Measurements from ENCODE around the gene DYNC1I1. TPM values are rescaled to one million over a fixed set of nuclear protein-coding genes. Genes with fewer than 3 reads are reported as not detected.

DYNC1I1 gene
- total and polyA plus RNA-seq, 4 donors: 0.28 to 0.67 (median 0.39) TPM

GRCh38 chr7:96122746-96123145 is 350.4 kb downstream of the DYNC1I1 start:
- 99% methylated on average over 2 of the region's 2 CpGs for WGBS
- H3K4me3 ChIP-seq (ENCODE audit: low read depth in 1 of 3, low read length in 3 of 3): no peak overlapping the region
- TF ChIP-seq SP1 (IDR thresholded peaks at IDR 0.05): no peak
- no peak for TF ChIP-seq RAD21 (IDR thresholded peaks at IDR 0.05)
- no peak for TF ChIP-seq CTCF (IDR thresholded peaks at IDR 0.05; ENCODE audit: low read depth, low read length, missing input control)
- no peak for TF ChIP-seq JUND (IDR thresholded peaks at IDR 0.05)
- TF ChIP-seq HNF4A (conservative IDR thresholded peaks at IDR 0.05): no peak
- TF ChIP-seq, protein P1, sequence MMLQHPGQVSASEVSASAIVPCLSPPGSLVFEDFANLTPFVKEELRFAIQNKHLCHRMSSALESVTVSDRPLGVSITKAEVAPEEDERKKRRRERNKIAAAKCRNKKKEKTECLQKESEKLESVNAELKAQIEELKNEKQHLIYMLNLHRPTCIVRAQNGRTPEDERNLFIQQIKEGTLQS (IDR thresholded peaks at IDR 0.05): no peak
- TF ChIP-seq HNF4G (IDR thresholded peaks at IDR 0.05): no peak
- TF ChIP-seq FOXA1 (IDR thresholded peaks at IDR 0.05): no peak
- no peak for TF ChIP-seq NR2F2 (IDR thresholded peaks at IDR 0.05)
- TF ChIP-seq FOXA2 (IDR thresholded peaks at IDR 0.05): no peak
- TF ChIP-seq RXRA (IDR thresholded peaks at IDR 0.05): no peak
- no peak for TF ChIP-seq ZBTB33 (IDR thresholded peaks at IDR 0.05)
- TF ChIP-seq, protein P2, sequence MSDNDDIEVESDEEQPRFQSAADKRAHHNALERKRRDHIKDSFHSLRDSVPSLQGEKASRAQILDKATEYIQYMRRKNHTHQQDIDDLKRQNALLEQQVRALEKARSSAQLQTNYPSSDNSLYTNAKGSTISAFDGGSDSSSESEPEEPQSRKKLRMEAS (IDR thresholded peaks at IDR 0.05): no peak
- no peak for TF ChIP-seq EGR1 (IDR thresholded peaks at IDR 0.05; ENCODE audit: low read depth in 2 of 2)
- no peak for TF ChIP-seq GABPA (IDR thresholded peaks at IDR 0.05 in 1 of 2, conservative IDR thresholded peaks at IDR 0.05 in 1 of 2)
- no peak for TF ChIP-seq YY1 (IDR thresholded peaks at IDR 0.05)
- TF ChIP-seq, protein P3, sequence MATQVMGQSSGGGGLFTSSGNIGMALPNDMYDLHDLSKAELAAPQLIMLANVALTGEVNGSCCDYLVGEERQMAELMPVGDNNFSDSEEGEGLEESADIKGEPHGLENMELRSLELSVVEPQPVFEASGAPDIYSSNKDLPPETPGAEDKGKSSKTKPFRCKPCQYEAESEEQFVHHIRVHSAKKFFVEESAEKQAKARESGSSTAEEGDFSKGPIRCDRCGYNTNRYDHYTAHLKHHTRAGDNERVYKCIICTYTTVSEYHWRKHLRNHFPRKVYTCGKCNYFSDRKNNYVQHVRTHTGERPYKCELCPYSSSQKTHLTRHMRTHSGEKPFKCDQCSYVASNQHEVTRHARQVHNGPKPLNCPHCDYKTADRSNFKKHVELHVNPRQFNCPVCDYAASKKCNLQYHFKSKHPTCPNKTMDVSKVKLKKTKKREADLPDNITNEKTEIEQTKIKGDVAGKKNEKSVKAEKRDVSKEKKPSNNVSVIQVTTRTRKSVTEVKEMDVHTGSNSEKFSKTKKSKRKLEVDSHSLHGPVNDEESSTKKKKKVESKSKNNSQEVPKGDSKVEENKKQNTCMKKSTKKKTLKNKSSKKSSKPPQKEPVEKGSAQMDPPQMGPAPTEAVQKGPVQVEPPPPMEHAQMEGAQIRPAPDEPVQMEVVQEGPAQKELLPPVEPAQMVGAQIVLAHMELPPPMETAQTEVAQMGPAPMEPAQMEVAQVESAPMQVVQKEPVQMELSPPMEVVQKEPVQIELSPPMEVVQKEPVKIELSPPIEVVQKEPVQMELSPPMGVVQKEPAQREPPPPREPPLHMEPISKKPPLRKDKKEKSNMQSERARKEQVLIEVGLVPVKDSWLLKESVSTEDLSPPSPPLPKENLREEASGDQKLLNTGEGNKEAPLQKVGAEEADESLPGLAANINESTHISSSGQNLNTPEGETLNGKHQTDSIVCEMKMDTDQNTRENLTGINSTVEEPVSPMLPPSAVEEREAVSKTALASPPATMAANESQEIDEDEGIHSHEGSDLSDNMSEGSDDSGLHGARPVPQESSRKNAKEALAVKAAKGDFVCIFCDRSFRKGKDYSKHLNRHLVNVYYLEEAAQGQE (IDR thresholded peaks at IDR 0.05): no peak
- H3K4me1 ChIP-seq (ENCODE audit: control insufficient read depth in 4 of 4, insufficient read depth in 4 of 4, low read length in 3 of 4): peaks cover 0 to 12% (median under 1%) of the 10 kb centered on the region in 4 donors
- DNase-seq (ENCODE audit: low spot score): no peak
- H3K36me3 ChIP-seq (ENCODE audit: control insufficient read depth in 4 of 4, insufficient read depth in 3 of 4, low read depth in 1 of 4, low read length in 3 of 4): peaks cover 0 to 37% (median 21%) of the 10 kb centered on the region in 4 donors
- H3K9me3 ChIP-seq (ENCODE audit: control insufficient read depth in 4 of 4, low read length in 3 of 4): no peaks in the 10 kb centered on the region
- no peak overlapping the region for H3K27ac ChIP-seq (ENCODE audit: low read depth in 1 of 2, low read length in 2 of 2)
- no peaks in the 10 kb centered on the region for H3K27me3 ChIP-seq (ENCODE audit: control insufficient read depth in 4 of 4, insufficient read depth in 4 of 4, low read length in 3 of 4)
- H3K9ac ChIP-seq (ENCODE audit: low read depth in 1 of 2, low read length in 2 of 2): no peak overlapping the region
